Loucy (cell line): ENCODE results near the gene ACACB.

ENCODE experiments used
- H2AFZ ChIP-seq: fragments of 200-600 bp; sonication (generic); 2 replicates; pipeline ENCODE4 v1.6.0; 2016; ENCODE audit warnings: antibody characterized with exemption, mild to moderate bottlenecking, low read length, moderate library complexity
- H3F3A ChIP-seq: fragments of 200-600 bp; 2 replicates; pipeline ENCODE4 v1.6.0; 2016; ENCODE audit warnings: antibody characterized with exemption, low read depth, mild to moderate bottlenecking
- H3K27me3 ChIP-seq: fragments of 200-600 bp; sonication (generic); 2 replicates; pipeline ENCODE4 v1.6.1; 2014; ENCODE audit warnings: low read length, mild to moderate bottlenecking; ENCODE audit not compliant: insufficient read depth, poor library complexity, severe bottlenecking
- H3K36me3 ChIP-seq: fragments of 200-600 bp; sonication (generic); 2 replicates; pipeline ENCODE4 v1.6.1; 2016; ENCODE audit warnings: low read length; ENCODE audit not compliant: insufficient read depth
- H3K4me1 ChIP-seq: fragments of 200-600 bp; sonication (generic); 2 replicates; pipeline ENCODE4 v1.5.1; 2014; ENCODE audit warnings: low read length, mild to moderate bottlenecking; ENCODE audit not compliant: insufficient read depth, poor library complexity, severe bottlenecking
- H3K4me2 ChIP-seq: fragments of 200-600 bp; sonication (generic); 2 replicates; pipeline ENCODE4 v1.6.0; 2014; ENCODE audit warnings: antibody characterized with exemption, low read length, low read depth, mild to moderate bottlenecking; ENCODE audit not compliant: poor library complexity, severe bottlenecking
- H3K4me3 ChIP-seq: fragments of 200-600 bp; sonication (generic); 2 replicates; pipeline ENCODE4 v1.5.1; 2014; ENCODE audit warnings: low read length, mild to moderate bottlenecking, mixed read lengths; ENCODE audit not compliant: poor library complexity, severe bottlenecking
- H3K79me2 ChIP-seq: fragments of 200-600 bp; sonication (generic); 2 replicates; pipeline ENCODE4 v1.6.1; 2014; ENCODE audit warnings: low read length; ENCODE audit not compliant: insufficient read depth
- H3K9ac ChIP-seq: fragments of 200-600 bp; sonication (generic); 2 replicates; pipeline ENCODE4 v1.6.0; 2014; ENCODE audit warnings: mild to moderate bottlenecking, low read depth, low read length, moderate library complexity; ENCODE audit not compliant: poor library complexity, severe bottlenecking
- H3K9me2 ChIP-seq: fragments of 200-600 bp; sonication (generic); replicated peaks from 2 replicates; pipeline ENCODE4 v1.6.1; 2016; ENCODE audit warnings: low read depth, low read length, mixed read lengths
- H3K9me3 ChIP-seq: fragments of 200-600 bp; sonication (generic); 2 replicates; pipeline ENCODE4 v1.6.1; 2014; ENCODE audit warnings: mild to moderate bottlenecking, antibody characterized with exemption, low read length, low read depth; ENCODE audit not compliant: insufficient read depth
- H4K20me1 ChIP-seq: fragments of 200-600 bp; sonication (generic); 2 replicates; pipeline ENCODE4 v1.6.0; 2014; ENCODE audit warnings: antibody characterized with exemption, low read length, mild to moderate bottlenecking; ENCODE audit not compliant: insufficient read depth, poor library complexity, severe bottlenecking
- EZH2phosphoT487 ChIP-seq: fragments of 200-600 bp; IDR thresholded peaks from 2 replicates; pipeline ENCODE4 v1.6.1; 2018; ENCODE audit warnings: antibody characterized with exemption, mild to moderate bottlenecking, moderate library complexity, borderline replicate concordance
- TF ChIP-seq, protein P1 (sequence below): fragments of 200-600 bp; sonication (generic); conservative IDR thresholded peaks from 2 replicates; pipeline ENCODE4 v1.5.1; 2014; ENCODE audit warnings: mild to moderate bottlenecking, antibody characterized with exemption, low read length

ACACB gene

DNA sequence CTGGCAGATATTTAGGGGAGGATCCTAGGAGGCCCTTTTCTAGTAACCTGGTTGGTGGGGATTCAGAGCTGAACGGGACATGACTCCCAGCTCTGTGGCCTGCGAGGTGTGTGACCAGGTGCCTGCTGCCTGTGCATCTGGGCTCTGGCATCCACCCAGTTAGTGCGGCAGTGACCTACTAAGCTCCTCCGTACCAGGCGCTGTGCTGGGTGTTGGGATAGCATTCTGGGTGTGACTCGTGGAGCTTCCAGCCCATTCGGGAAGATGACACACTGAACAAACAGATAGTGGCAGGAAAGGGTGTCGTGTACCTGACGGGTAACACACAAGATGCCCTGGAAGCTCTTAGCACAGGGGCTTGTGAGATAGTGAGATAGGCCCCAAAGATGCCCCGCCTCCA lies 80.9 kb downstream of the ACACB start:
- Histone ChIP-seq H4K20me1 (no peaks in the 10 kb centered on the region), H3K4me2 (no peak overlapping the region), H3K36me3 (peaks cover 8% of the 10 kb centered on the region; the same call in 1 of the 2 replicates), H3K27me3 (no peaks in the 10 kb centered on the region), H3K9ac (no peak overlapping the region), H3K4me3 (no peak overlapping the region), H3K4me1 (no peaks in the 10 kb centered on the region), H3K9me2 (no peaks in the 10 kb centered on the region), H2AFZ (no peak overlapping the region), H3K79me2 (no peaks in the 10 kb centered on the region), H3K9me3 (no peaks in the 10 kb centered on the region), H3F3A (no peaks in the 10 kb centered on the region)
- TF ChIP-seq, protein P1, sequence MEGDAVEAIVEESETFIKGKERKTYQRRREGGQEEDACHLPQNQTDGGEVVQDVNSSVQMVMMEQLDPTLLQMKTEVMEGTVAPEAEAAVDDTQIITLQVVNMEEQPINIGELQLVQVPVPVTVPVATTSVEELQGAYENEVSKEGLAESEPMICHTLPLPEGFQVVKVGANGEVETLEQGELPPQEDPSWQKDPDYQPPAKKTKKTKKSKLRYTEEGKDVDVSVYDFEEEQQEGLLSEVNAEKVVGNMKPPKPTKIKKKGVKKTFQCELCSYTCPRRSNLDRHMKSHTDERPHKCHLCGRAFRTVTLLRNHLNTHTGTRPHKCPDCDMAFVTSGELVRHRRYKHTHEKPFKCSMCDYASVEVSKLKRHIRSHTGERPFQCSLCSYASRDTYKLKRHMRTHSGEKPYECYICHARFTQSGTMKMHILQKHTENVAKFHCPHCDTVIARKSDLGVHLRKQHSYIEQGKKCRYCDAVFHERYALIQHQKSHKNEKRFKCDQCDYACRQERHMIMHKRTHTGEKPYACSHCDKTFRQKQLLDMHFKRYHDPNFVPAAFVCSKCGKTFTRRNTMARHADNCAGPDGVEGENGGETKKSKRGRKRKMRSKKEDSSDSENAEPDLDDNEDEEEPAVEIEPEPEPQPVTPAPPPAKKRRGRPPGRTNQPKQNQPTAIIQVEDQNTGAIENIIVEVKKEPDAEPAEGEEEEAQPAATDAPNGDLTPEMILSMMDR: no peak
- TF ChIP-seq EZH2phosphoT487: no peak

DNA sequence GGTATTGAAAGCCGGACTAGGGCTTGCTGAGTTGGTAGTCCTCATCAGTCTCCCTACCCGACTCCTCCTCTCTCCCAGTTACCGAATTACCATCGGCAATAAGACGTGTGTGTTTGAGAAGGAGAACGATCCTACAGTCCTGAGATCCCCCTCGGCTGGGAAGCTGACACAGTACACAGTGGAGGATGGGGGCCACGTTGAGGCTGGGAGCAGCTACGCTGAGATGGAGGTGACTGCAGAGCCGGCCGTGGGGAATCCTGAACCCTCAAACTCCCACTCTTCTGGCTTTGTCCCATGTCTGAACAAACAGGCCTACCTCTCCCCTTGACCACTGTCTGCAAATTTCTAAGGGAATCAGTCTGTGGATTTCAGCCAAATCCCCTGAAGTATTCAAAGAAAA lies 82.9 kb downstream of the ACACB start:
- no peaks in the 10 kb centered on the region for H3K79me2 ChIP-seq
- H2AFZ ChIP-seq: no peak overlapping the region
- no peaks in the 10 kb centered on the region for H3F3A ChIP-seq
- no peak for TF ChIP-seq EZH2phosphoT487
- TF ChIP-seq, protein P1: no peak
- no peak overlapping the region for H3K9ac ChIP-seq
- H3K27me3 ChIP-seq: no peaks in the 10 kb centered on the region
- H3K9me2 ChIP-seq: no peaks in the 10 kb centered on the region
- peaks cover 8% of the 10 kb centered on the region; the same call in 1 of the 2 replicates for H3K36me3 ChIP-seq
- H4K20me1 ChIP-seq: no peaks in the 10 kb centered on the region
- no peaks in the 10 kb centered on the region for H3K9me3 ChIP-seq
- no peak overlapping the region for H3K4me2 ChIP-seq
- H3K4me3 ChIP-seq: no peak overlapping the region
- no peaks in the 10 kb centered on the region for H3K4me1 ChIP-seq

DNA sequence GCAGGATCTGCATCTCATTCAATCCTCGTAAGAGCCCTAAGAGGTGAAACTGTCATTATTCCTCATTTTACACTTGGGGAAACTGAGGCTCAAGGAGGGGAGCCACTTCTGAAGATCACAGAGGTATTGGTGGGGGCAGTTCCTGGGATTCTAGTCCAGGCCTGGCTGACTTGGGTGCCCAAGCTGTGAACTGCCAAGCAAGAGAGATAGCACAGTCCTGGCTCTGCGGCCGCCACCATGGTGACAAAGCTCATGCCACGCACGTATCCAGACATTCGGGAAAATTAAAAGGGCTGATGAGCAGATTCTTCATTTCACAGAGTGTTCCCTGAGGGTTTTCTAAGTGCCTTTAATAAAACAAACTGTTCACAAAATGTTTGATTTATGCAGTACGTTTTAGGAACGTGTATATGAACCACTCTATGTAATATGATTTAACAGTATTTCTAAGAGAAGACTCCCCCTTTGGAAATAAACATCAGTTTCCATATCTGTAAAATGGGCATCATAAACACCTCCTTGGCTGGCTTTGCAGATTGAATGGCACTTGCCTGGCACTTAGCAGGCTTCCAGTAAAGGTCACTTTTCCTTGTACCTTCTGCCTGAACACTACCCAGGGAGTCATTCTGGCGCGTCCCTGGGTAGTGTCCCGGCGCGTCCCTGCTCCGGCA lies 84.6 kb downstream of the ACACB start:
- Histone ChIP-seq H3K4me1 (no peaks in the 10 kb centered on the region), H3K27me3 (no peaks in the 10 kb centered on the region), H3K4me2 (no peak overlapping the region), H3F3A (no peaks in the 10 kb centered on the region), H2AFZ (no peak overlapping the region), H3K9me3 (no peaks in the 10 kb centered on the region), H3K79me2 (no peaks in the 10 kb centered on the region), H3K9ac (no peak overlapping the region), H3K36me3 (peaks cover 8% of the 10 kb centered on the region; the same call in 1 of the 2 replicates), H3K9me2 (no peaks in the 10 kb centered on the region), H3K4me3 (no peak overlapping the region), H4K20me1 (no peaks in the 10 kb centered on the region)
- TF ChIP-seq EZH2phosphoT487: no peak
- TF ChIP-seq, protein P1: no peak
